Measurements from ENCODE around the gene LMF1. TPM values are rescaled to one million over a fixed set of nuclear protein-coding genes. Genes with fewer than 3 reads are reported as not detected.

The LMF1 gene
- total and polyA plus RNA-seq, 2 donors from 2014 or later, result 15.4 to 28.6 TPM

- peak in 2 of 5 donors; percentile 26 to 43 for DNase-seq
- FAIRE-seq, result no peak
Measured at GRCh38 chr16:872436-873242, 98.1 kb downstream of the LMF1 start.

DNA sequence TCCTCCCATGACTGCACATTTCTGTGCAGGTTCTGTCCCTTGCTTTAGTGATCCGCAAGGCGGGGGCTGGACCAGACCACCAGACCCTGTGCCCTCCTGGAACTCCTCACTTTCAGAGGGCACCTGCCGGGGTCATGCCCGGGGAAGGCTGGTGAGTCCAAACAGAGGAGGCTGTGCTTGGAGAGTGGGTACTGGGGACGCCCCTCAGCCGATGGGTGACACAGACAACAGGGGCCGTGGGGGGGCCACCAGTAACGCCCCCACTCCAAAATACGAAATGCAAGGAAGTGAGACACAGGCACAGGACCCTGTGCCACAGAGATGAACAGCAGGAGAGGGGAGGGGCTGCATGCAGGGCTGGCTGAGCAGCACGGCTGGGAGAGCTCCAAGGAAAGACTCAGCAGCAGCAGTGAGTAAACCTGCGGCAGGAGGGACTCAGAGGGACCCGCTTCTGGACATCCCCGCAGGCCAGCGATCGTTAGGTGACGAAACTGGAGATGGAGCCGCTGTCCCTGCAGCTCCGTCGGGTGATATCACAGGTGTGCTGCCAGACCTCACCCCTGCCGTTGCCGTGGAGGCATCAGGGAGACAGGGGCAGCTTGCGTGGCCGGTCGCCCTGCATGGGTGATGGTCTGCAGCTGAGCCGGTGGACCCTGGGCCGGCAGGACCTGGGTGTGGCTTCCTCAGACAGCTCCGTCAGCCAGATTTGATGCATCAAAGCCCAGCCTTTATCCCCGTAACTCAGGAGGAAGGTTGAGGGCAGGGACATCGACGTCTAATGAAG is 99.0 kb downstream of the LMF1 start:
- peaks cover 0 to 2% (median 2%) of the 10 kb centered on the region in 3 donors for H3K36me3 ChIP-seq (ENCODE audit: control insufficient read depth in 2 of 3, insufficient read depth in 3 of 3, low read length in 3 of 3)
- DNase-seq (peak in 2 of 5 donors; percentile 50 to 61), FAIRE-seq (no peak)
- no peaks in the 10 kb centered on the region for H3K9me3 ChIP-seq (ENCODE audit: control insufficient read depth in 2 of 3, insufficient read depth in 1 of 3, low read length in 3 of 3)
- no peaks in the 10 kb centered on the region for H3K4me1 ChIP-seq (ENCODE audit: control insufficient read depth in 2 of 3, insufficient read depth in 2 of 3, low read depth in 1 of 3, low read length in 3 of 3)
- H3K4me3 ChIP-seq (ENCODE audit: low read length in 3 of 3), result no peak overlapping the region
- H3K9ac ChIP-seq (ENCODE audit: low read length in 3 of 3), result no peak overlapping the region
- no peak overlapping the region for H3K27ac ChIP-seq (ENCODE audit: low read depth in 2 of 2, low read length in 2 of 2)
- H3K27me3 ChIP-seq (ENCODE audit: control insufficient read depth, insufficient read depth, low read length), result no peaks in the 10 kb centered on the region
- intact Hi-C loops (cut with DNase I), result no loop called here
- TF ChIP-seq, protein P1, sequence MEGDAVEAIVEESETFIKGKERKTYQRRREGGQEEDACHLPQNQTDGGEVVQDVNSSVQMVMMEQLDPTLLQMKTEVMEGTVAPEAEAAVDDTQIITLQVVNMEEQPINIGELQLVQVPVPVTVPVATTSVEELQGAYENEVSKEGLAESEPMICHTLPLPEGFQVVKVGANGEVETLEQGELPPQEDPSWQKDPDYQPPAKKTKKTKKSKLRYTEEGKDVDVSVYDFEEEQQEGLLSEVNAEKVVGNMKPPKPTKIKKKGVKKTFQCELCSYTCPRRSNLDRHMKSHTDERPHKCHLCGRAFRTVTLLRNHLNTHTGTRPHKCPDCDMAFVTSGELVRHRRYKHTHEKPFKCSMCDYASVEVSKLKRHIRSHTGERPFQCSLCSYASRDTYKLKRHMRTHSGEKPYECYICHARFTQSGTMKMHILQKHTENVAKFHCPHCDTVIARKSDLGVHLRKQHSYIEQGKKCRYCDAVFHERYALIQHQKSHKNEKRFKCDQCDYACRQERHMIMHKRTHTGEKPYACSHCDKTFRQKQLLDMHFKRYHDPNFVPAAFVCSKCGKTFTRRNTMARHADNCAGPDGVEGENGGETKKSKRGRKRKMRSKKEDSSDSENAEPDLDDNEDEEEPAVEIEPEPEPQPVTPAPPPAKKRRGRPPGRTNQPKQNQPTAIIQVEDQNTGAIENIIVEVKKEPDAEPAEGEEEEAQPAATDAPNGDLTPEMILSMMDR (IDR thresholded peaks at IDR 0.05; ENCODE audit: borderline replicate concordance, extremely low read depth, insufficient read depth), result no peak

More at GRCh38 chr16:872436-873242, 98.1 kb downstream of the LMF1 start:
- no peak overlapping the region for H3K27ac ChIP-seq (ENCODE audit: low read depth in 2 of 2, low read length in 2 of 2)
- H3K4me1 ChIP-seq (ENCODE audit: control insufficient read depth in 2 of 3, insufficient read depth in 2 of 3, low read depth in 1 of 3, low read length in 3 of 3), result no peaks in the 10 kb centered on the region
- no peak overlapping the region for H3K4me3 ChIP-seq (ENCODE audit: low read length in 3 of 3)
- no peaks in the 10 kb centered on the region for H3K9me3 ChIP-seq (ENCODE audit: control insufficient read depth in 2 of 3, insufficient read depth in 1 of 3, low read length in 3 of 3)
- H3K27me3 ChIP-seq (ENCODE audit: control insufficient read depth, insufficient read depth, low read length), result no peaks in the 10 kb centered on the region
- no peak overlapping the region for H3K9ac ChIP-seq (ENCODE audit: low read length in 3 of 3)
- TF ChIP-seq, protein P1 (IDR thresholded peaks at IDR 0.05; ENCODE audit: borderline replicate concordance, extremely low read depth, insufficient read depth), result no peak
- intact Hi-C loops (cut with DNase I), result no loop called here
- H3K36me3 ChIP-seq (ENCODE audit: control insufficient read depth in 2 of 3, insufficient read depth in 3 of 3, low read length in 3 of 3), result peaks cover 0 to 2% (median 0%) of the 10 kb centered on the region in 3 donors

DNA sequence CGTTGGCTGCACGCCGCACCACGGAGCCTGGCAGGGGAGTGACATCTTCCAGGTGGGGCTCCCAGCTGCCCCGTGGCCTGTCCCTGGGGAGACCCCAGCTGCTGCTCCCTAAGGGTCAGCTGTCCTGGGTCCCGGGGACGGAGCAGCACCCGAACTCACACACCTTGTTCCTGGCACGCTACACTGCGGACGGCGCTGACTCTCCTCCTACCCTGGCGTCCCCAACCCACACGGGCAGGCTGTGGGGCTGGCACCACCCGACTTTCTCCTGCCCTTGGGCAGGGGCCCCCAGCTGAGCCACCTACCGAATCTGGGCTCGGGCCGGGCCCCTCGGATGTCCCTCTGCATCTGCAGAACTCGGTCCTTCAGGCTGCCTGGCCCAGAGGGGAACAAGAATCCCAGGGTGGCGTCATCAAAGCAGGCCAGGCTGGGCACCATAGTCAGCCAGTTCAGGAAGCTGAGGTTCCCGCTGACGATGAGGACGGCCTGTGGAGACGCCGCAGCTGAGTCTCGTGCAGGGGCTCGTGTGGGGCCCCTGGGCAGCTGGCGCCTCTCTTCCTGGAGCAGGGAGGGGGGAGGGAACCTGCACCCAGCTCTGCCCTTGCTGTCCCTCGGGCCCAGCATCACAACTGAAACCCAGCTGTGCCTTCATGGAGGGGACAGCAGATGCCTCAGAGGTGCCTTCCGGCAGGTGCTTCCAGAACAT is 99.8 kb downstream of the LMF1 start:
- H3K27ac ChIP-seq (ENCODE audit: low read depth in 2 of 2, low read length in 2 of 2), result no peak overlapping the region
- peak in 1 of 5 donors; percentile 65 for DNase-seq
- no peak for FAIRE-seq
- H3K27me3 ChIP-seq (ENCODE audit: control insufficient read depth, insufficient read depth, low read length), result no peaks in the 10 kb centered on the region
- intact Hi-C loops (cut with DNase I), result no loop called here
- TF ChIP-seq, protein P1 (IDR thresholded peaks at IDR 0.05; ENCODE audit: borderline replicate concordance, extremely low read depth, insufficient read depth), result no peak
- no peak overlapping the region for H3K9ac ChIP-seq (ENCODE audit: low read length in 3 of 3)
- H3K4me1 ChIP-seq (ENCODE audit: control insufficient read depth in 2 of 3, insufficient read depth in 2 of 3, low read depth in 1 of 3, low read length in 3 of 3), result no peaks in the 10 kb centered on the region
- H3K4me3 ChIP-seq (ENCODE audit: low read length in 3 of 3), result no peak overlapping the region
- no peaks in the 10 kb centered on the region for H3K9me3 ChIP-seq (ENCODE audit: control insufficient read depth in 2 of 3, insufficient read depth in 1 of 3, low read length in 3 of 3)
- peaks cover 0 to 4% (median 2%) of the 10 kb centered on the region in 3 donors for H3K36me3 ChIP-seq (ENCODE audit: control insufficient read depth in 2 of 3, insufficient read depth in 3 of 3, low read length in 3 of 3)

All from kidney (tissue), 14 donors.